Peyer's patch (tissue), 4 donors: Measurements from ENCODE around the gene MED10.
"Not testable (repeated sequence)": the region's sequence is repeated elsewhere in the genome, so short reads cannot be mapped to it uniquely, and the experiment has no call there.

Experiments used
- POLR2A ChIP-seq, 2 donors: fragments of 450-650 bp; IDR thresholded peaks; one replicate each; pipeline ENCODE4 v1.5.1; 2017; ENCODE audit warnings: antibody characterized with exemption in 2 of 2, mild to moderate bottlenecking in 2 of 2, moderate library complexity in 2 of 2
- TF ChIP-seq, protein P1 (sequence below), 6 experiments: fragments of 450-650 bp in 4 of 6; fragments of 200-600 bp in 2 of 6; sonication (generic) in 1 of 6; IDR thresholded peaks; one replicate each; pipeline ENCODE4 v1.5.1; 2017 to 2019; ENCODE audit warnings: antibody characterized with exemption in 6 of 6, mild to moderate bottlenecking in 3 of 6, moderate library complexity in 1 of 6

DNA sequence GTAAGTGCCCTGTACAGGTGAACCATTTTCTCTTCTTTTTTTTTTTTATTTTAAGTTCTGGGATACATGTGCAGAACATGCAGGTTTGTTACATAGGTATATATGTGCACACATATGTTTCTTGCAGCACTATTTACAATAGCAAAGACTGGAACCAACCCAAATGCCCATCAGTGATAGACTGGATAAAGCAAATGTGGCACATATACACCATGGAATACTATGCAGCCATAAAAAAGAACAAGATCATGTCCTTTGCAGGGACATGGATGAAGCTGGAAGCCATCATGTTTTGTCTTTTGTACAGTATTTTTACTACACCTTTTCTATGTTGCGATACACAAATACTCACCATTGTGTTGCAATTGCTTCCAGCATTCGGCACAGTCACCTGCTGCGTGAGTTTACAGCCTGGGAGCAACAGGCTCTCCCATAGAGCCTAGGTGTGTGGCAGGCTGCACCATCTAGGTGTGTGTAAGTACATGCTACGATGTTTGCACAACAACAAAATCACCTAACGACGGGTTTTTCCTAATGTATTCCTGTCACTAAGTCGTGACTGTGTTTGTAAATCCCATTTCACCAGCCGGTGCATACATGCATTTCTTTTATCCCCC lies 20.4 kb downstream of the MED10 start:
- TF ChIP-seq, protein P1, sequence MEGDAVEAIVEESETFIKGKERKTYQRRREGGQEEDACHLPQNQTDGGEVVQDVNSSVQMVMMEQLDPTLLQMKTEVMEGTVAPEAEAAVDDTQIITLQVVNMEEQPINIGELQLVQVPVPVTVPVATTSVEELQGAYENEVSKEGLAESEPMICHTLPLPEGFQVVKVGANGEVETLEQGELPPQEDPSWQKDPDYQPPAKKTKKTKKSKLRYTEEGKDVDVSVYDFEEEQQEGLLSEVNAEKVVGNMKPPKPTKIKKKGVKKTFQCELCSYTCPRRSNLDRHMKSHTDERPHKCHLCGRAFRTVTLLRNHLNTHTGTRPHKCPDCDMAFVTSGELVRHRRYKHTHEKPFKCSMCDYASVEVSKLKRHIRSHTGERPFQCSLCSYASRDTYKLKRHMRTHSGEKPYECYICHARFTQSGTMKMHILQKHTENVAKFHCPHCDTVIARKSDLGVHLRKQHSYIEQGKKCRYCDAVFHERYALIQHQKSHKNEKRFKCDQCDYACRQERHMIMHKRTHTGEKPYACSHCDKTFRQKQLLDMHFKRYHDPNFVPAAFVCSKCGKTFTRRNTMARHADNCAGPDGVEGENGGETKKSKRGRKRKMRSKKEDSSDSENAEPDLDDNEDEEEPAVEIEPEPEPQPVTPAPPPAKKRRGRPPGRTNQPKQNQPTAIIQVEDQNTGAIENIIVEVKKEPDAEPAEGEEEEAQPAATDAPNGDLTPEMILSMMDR (IDR thresholded peaks at IDR 0.05) = not testable (repeated sequence)
- not testable (repeated sequence) for TF ChIP-seq POLR2A (IDR thresholded peaks at IDR 0.05)
